Natural killer cell (primary cell): ENCODE results near the gene DOK3. TPM values are rescaled to one million over a fixed set of nuclear protein-coding genes. Genes with fewer than 3 reads are reported as not detected.

Source experiments
- ATAC-seq, 3 donors: fragments of 150-1000 bp in 2 of 3; fragments of 200-7000 bp in 1 of 3; cut with Tn5 transposase; 1 replicate in 1 of 3; 2 replicates in 2 of 3; pipeline ENCODE4 v1.10.0; 2021; ENCODE audit warnings: mild to moderate bottlenecking in 2 of 3, moderate library complexity in 2 of 3
- DNase-seq, 2 donors: peaks; one replicate each; pipeline versions ENCODE4 v3.0.0 to v3.0.0-alpha.2; 2013 to 2021; ENCODE audit warnings: mixed read lengths in 1 of 2
- H3K27ac ChIP-seq: one replicate; pipeline ENCODE4 v1.5.1; 2013; ENCODE audit warnings: mild to moderate bottlenecking, low read length
- H3K27me3 ChIP-seq: one replicate; pipeline ENCODE4 v1.6.1; 2013; ENCODE audit warnings: low read length; ENCODE audit not compliant: control insufficient read depth, insufficient read depth
- H3K36me3 ChIP-seq: one replicate; pipeline ENCODE4 v1.6.1; 2013; ENCODE audit warnings: low read length; ENCODE audit not compliant: control insufficient read depth, insufficient read depth
- H3K4me1 ChIP-seq: one replicate; pipeline ENCODE4 v1.6.1; 2013; ENCODE audit warnings: low read length; ENCODE audit not compliant: control insufficient read depth, insufficient read depth
- H3K4me3 ChIP-seq: one replicate; pipeline ENCODE4 v1.5.1; 2013; ENCODE audit warnings: low read length
- H3K9me3 ChIP-seq: one replicate; pipeline ENCODE4 v1.6.1; 2013; ENCODE audit warnings: low read length; ENCODE audit not compliant: control insufficient read depth, insufficient read depth
- H3K27ac Mint-ChIP-seq, 2 donors: one replicate each; pipeline ENCODE4 v1.8.0; 2022; ENCODE audit warnings: mild to moderate bottlenecking in 2 of 2, mixed read lengths in 2 of 2, moderate library complexity in 1 of 2
- H3K27me3 Mint-ChIP-seq, 2 donors: one replicate each; pipeline ENCODE4 v1.8.0; 2022; ENCODE audit warnings: low read depth in 2 of 2, mixed read lengths in 2 of 2
- H3K36me3 Mint-ChIP-seq: one replicate; pipeline ENCODE4 v1.8.0; 2022; ENCODE audit warnings: mixed read lengths
- H3K4me1 Mint-ChIP-seq, 2 donors: one replicate each; pipeline ENCODE4 v1.8.0; 2022; ENCODE audit warnings: mixed read lengths in 2 of 2
- H3K4me3 Mint-ChIP-seq: one replicate; pipeline ENCODE4 v1.8.0; 2022; ENCODE audit warnings: mild to moderate bottlenecking, moderate library complexity, mixed read lengths
- H3K9me3 Mint-ChIP-seq, 2 donors: one replicate each; pipeline ENCODE4 v1.8.0; 2022; ENCODE audit warnings: mixed read lengths in 2 of 2
- CTCF ChIP-seq: fragments of 200-600 bp; IDR thresholded peaks from one replicate; pipeline ENCODE4 v1.8.0; 2022; ENCODE audit warnings: antibody characterized with exemption
- WGBS: methylation state at CpG from one replicate; pipeline ENCODE4 v1.1.7; 2013; ENCODE audit warnings: missing lambda C conversion rate; ENCODE audit not compliant: insufficient coverage; 5-methylcytosine and 5-hydroxymethylcytosine counted together
- intact Hi-C: fragments of 100-400 bp; cut with micrococcal nuclease; formaldehyde crosslinking; loops from one replicate; pipeline ENCODE4 v1.14.2; 2022
- total RNA-seq, 4 donors: library from RNA; stranded (reverse); fragments of 120-200 nt in 1 of 4; gene quantifications; one replicate each; pipeline versions ENCODE4 v1.2.3 to v1.2.4, GENCODE V29; 2013 to 2022

The DOK3 gene
- total RNA-seq, 3 donors from 2014 or later (not counting 1 experiment from before 2014, with no cell fraction given) = 3.5 to 19.8 (median 9.1) TPM

GRCh38 chr5:177507596-177508220 is 1.9 kb downstream of the DOK3 start:
- Mint-ChIP-seq H3K4me3 (no peak overlapping the region), H3K36me3 (no peaks in the 10 kb centered on the region), H3K4me1 (peaks cover 6 to 19% of the 10 kb centered on the region in 2 donors), H3K27ac (peak overlapping the region in 1 of 2 donors; percentile 47), H3K27me3 (peaks cover 0 to 7% of the 10 kb centered on the region in 2 donors), H3K9me3 (no peaks in the 10 kb centered on the region)
- H3K4me3 ChIP-seq = peak overlapping the region; percentile 37
- no peaks in the 10 kb centered on the region for H3K27me3 ChIP-seq
- 48% methylated on average over 15 of the region's 17 CpGs for WGBS
- no peak for ATAC-seq
- H3K27ac ChIP-seq = no peak overlapping the region
- DNase-seq = no peak
- H3K36me3 ChIP-seq = peaks cover 17% of the 10 kb centered on the region
- H3K9me3 ChIP-seq = no peaks in the 10 kb centered on the region
- no peak for TF ChIP-seq CTCF
- intact Hi-C loops = no loop called here
- H3K4me1 ChIP-seq = peaks cover 43% of the 10 kb centered on the region

GRCh38 chr5:177507165-177507564 is 2.5 kb downstream of the DOK3 start:
- H3K27me3 Mint-ChIP-seq = peaks cover 0 to 8% of the 10 kb centered on the region in 2 donors
- TF ChIP-seq CTCF = no peak
- H3K27me3 ChIP-seq = no peaks in the 10 kb centered on the region
- H3K9me3 ChIP-seq = no peaks in the 10 kb centered on the region
- peaks cover 12% of the 10 kb centered on the region for H3K36me3 ChIP-seq
- intact Hi-C loops = no loop called here
- no peak for DNase-seq
- no peak overlapping the region for H3K27ac Mint-ChIP-seq
- no peaks in the 10 kb centered on the region for H3K9me3 Mint-ChIP-seq
- peaks cover 6 to 19% of the 10 kb centered on the region in 2 donors for H3K4me1 Mint-ChIP-seq
- H3K4me3 Mint-ChIP-seq = no peak overlapping the region
- peaks cover 49% of the 10 kb centered on the region for H3K4me1 ChIP-seq
- WGBS = 82% methylated on average over 9 of the region's 9 CpGs
- H3K4me3 ChIP-seq = no peak overlapping the region
- H3K36me3 Mint-ChIP-seq = no peaks in the 10 kb centered on the region
- no peak for ATAC-seq
- no peak overlapping the region for H3K27ac ChIP-seq

GRCh38 chr5:177505075-177505474 is 4.6 kb downstream of the DOK3 start:
- no peaks in the 10 kb centered on the region for H3K9me3 ChIP-seq
- no peak for TF ChIP-seq CTCF
- DNase-seq (no peak), ATAC-seq (no peak)
- H3K9me3 Mint-ChIP-seq = no peaks in the 10 kb centered on the region
- no peak overlapping the region for H3K4me3 Mint-ChIP-seq
- H3K27ac ChIP-seq = no peak overlapping the region
- 96% methylated on average over 4 of the region's 4 CpGs for WGBS
- intact Hi-C loops = no loop called here
- no peaks in the 10 kb centered on the region for H3K27me3 ChIP-seq
- no peak overlapping the region for H3K4me3 ChIP-seq
- no peaks in the 10 kb centered on the region for H3K36me3 ChIP-seq
- no peak overlapping the region for H3K27ac Mint-ChIP-seq
- no peaks in the 10 kb centered on the region for H3K36me3 Mint-ChIP-seq
- peaks cover 8 to 21% of the 10 kb centered on the region in 2 donors for H3K4me1 Mint-ChIP-seq
- peaks cover 0 to 8% of the 10 kb centered on the region in 2 donors for H3K27me3 Mint-ChIP-seq
- peaks cover 45% of the 10 kb centered on the region for H3K4me1 ChIP-seq
